HEK293 (cell line): ENCODE measurements around the gene TMEM181.

Experiments
- KLF17 ChIP-seq: fragments of 450-650 bp; formaldehyde crosslinking; IDR thresholded peaks from 2 replicates; pipeline ENCODE4 v1.5.1; 2016; ENCODE audit warnings: missing biosample characterization, missing genetic modification characterization
- MZF1 ChIP-seq: fragments of 450-650 bp; formaldehyde crosslinking; IDR thresholded peaks from 2 replicates; pipeline ENCODE4 v1.5.1; 2017; ENCODE audit warnings: missing biosample characterization, missing genetic modification characterization, borderline replicate concordance
- PATZ1 ChIP-seq: fragments of 450-650 bp; formaldehyde crosslinking; IDR thresholded peaks from 2 replicates; pipeline ENCODE4 v1.5.1; 2016; ENCODE audit warnings: missing biosample characterization, missing genetic modification characterization
- PRDM2 ChIP-seq: fragments of 450-650 bp; formaldehyde crosslinking; IDR thresholded peaks from 2 replicates; pipeline ENCODE4 v1.5.1; 2016; ENCODE audit warnings: missing biosample characterization, missing genetic modification characterization, borderline replicate concordance
- SCRT2 ChIP-seq: fragments of 450-650 bp; formaldehyde crosslinking; IDR thresholded peaks from 2 replicates; pipeline ENCODE4 v1.5.1; 2016; ENCODE audit warnings: missing biosample characterization, missing genetic modification characterization
- SETDB1 ChIP-seq: IDR thresholded peaks from one replicate; pipeline ENCODE4 v1.6.1; 2017; ENCODE audit warnings: mild to moderate bottlenecking, low read length, moderate library complexity, mixed read lengths; ENCODE audit not compliant: insufficient read length
- ZBTB10 ChIP-seq: fragments of 450-650 bp; formaldehyde crosslinking; IDR thresholded peaks from 2 replicates; pipeline ENCODE4 v1.5.1; 2016; ENCODE audit warnings: missing biosample characterization, missing genetic modification characterization
- ZFP37 ChIP-seq: fragments of 450-650 bp; formaldehyde crosslinking; IDR thresholded peaks from 2 replicates; pipeline ENCODE4 v1.5.1; 2016; ENCODE audit warnings: missing biosample characterization, missing genetic modification characterization
- ZNF133 ChIP-seq: fragments of 450-650 bp; formaldehyde crosslinking; IDR thresholded peaks from 2 replicates; pipeline ENCODE4 v1.5.1; 2016; ENCODE audit warnings: missing biosample characterization, missing genetic modification characterization
- ZNF16 ChIP-seq: fragments of 450-650 bp; formaldehyde crosslinking; IDR thresholded peaks from 2 replicates; pipeline ENCODE4 v1.5.1; 2016; ENCODE audit warnings: low read depth, missing biosample characterization, missing genetic modification characterization
- ZNF169 ChIP-seq: fragments of 450-650 bp; formaldehyde crosslinking; IDR thresholded peaks from 2 replicates; pipeline ENCODE4 v1.5.1; 2016; ENCODE audit warnings: missing biosample characterization, missing genetic modification characterization
- ZNF211 ChIP-seq: fragments of 450-650 bp; formaldehyde crosslinking; IDR thresholded peaks from 2 replicates; pipeline ENCODE4 v1.5.1; 2016; ENCODE audit warnings: low read depth, missing biosample characterization, missing genetic modification characterization
- ZNF266 ChIP-seq: fragments of 450-650 bp; formaldehyde crosslinking; IDR thresholded peaks from 2 replicates; pipeline ENCODE4 v1.5.1; 2016; ENCODE audit warnings: missing biosample characterization, missing genetic modification characterization, low read depth
- ZNF311 ChIP-seq: fragments of 450-650 bp; formaldehyde crosslinking; IDR thresholded peaks from 2 replicates; pipeline ENCODE4 v1.5.1; 2017; ENCODE audit warnings: missing biosample characterization, missing genetic modification characterization, borderline replicate concordance
- ZNF324 ChIP-seq: fragments of 450-650 bp; formaldehyde crosslinking; IDR thresholded peaks from 2 replicates; pipeline ENCODE4 v1.5.1; 2016; ENCODE audit warnings: missing biosample characterization, missing genetic modification characterization
- ZNF398 ChIP-seq: fragments of 450-650 bp; formaldehyde crosslinking; IDR thresholded peaks from 2 replicates; pipeline ENCODE4 v1.5.1; 2017; ENCODE audit warnings: missing biosample characterization, missing genetic modification characterization
- ZNF416 ChIP-seq: fragments of 450-650 bp; formaldehyde crosslinking; IDR thresholded peaks from 2 replicates; pipeline ENCODE4 v1.5.1; 2016; ENCODE audit warnings: missing biosample characterization, missing genetic modification characterization
- ZNF561 ChIP-seq: fragments of 450-650 bp; IDR thresholded peaks from 2 replicates; pipeline ENCODE4 v1.5.1; 2018; ENCODE audit warnings: missing biosample characterization, missing genetic modification characterization, borderline replicate concordance
- ZNF596 ChIP-seq: fragments of 450-650 bp; IDR thresholded peaks from 2 replicates; pipeline ENCODE4 v1.5.0; 2018; ENCODE audit warnings: missing biosample characterization, mild to moderate bottlenecking, missing genetic modification characterization, moderate library complexity
- ZNF658 ChIP-seq: fragments of 450-650 bp; formaldehyde crosslinking; IDR thresholded peaks from 2 replicates; pipeline ENCODE4; 2016; ENCODE audit warnings: missing biosample characterization, missing genetic modification characterization
- ZNF707 ChIP-seq: fragments of 450-650 bp; formaldehyde crosslinking; IDR thresholded peaks from 2 replicates; pipeline ENCODE4 v1.5.1; 2016; ENCODE audit warnings: missing biosample characterization, missing genetic modification characterization
- ZNF792 ChIP-seq: fragments of 450-650 bp; formaldehyde crosslinking; IDR thresholded peaks from 2 replicates; pipeline ENCODE4 v1.5.1; 2016; ENCODE audit warnings: missing biosample characterization, missing genetic modification characterization
- ZNF843 ChIP-seq: fragments of 450-650 bp; formaldehyde crosslinking; IDR thresholded peaks from 2 replicates; pipeline ENCODE4 v1.5.1; 2016; ENCODE audit warnings: missing biosample characterization, missing genetic modification characterization
- ZSCAN23 ChIP-seq: fragments of 450-650 bp; formaldehyde crosslinking; IDR thresholded peaks from 2 replicates; pipeline ENCODE4 v1.5.1; 2016; ENCODE audit warnings: missing biosample characterization, missing genetic modification characterization
- ZSCAN4 ChIP-seq: fragments of 450-650 bp; formaldehyde crosslinking; IDR thresholded peaks from 2 replicates; pipeline ENCODE4 v1.5.1; 2017; ENCODE audit warnings: missing biosample characterization, missing genetic modification characterization

The TMEM181 gene

GRCh38 chr6:158626360-158627167 lies 66.7 kb downstream of the TMEM181 start (continued):
- no peak for TF ChIP-seq PATZ1 (tag by site-specific recombination)
- peak; percentile 29; the same call in 1 of the 2 replicates for TF ChIP-seq ZNF398 (tag by site-specific recombination)
- TF ChIP-seq ZNF16 (tag by site-specific recombination): no peak
- TF ChIP-seq ZNF658 (tag by site-specific recombination): 0 out of 2 replicates have a peak, but pooled peaks have one; percentile 43
- no peak for TF ChIP-seq ZNF211 (tag by site-specific recombination)
- TF ChIP-seq SETDB1: no peak
- TF ChIP-seq PRDM2: no peak
- TF ChIP-seq KLF17: peak; percentile 78
- TF ChIP-seq ZNF324 (tag by site-specific recombination): no peak
- TF ChIP-seq ZFP37 (tag by site-specific recombination): no peak
- TF ChIP-seq ZNF707 (tag by site-specific recombination): no peak
- peak; percentile 36; the same call in 1 of the 2 replicates for TF ChIP-seq ZNF169 (tag by site-specific recombination)
- TF ChIP-seq ZSCAN4: peak; percentile 39; the same call in 1 of the 2 replicates
- no peak for TF ChIP-seq ZNF133
- TF ChIP-seq SCRT2 (tag by site-specific recombination): no peak
- no peak for TF ChIP-seq ZSCAN23 (tag by site-specific recombination)
- no peak for TF ChIP-seq ZNF843
- TF ChIP-seq ZBTB10 (tag by site-specific recombination): no peak
- TF ChIP-seq MZF1 (tag by site-specific recombination): no peak
- TF ChIP-seq ZNF596: no peak
- TF ChIP-seq ZNF792 (tag by site-specific recombination): no peak
- no peak for TF ChIP-seq ZNF561 (tag by site-specific recombination)
- 0 out of 2 replicates have a peak, but pooled peaks have one; percentile 71 for TF ChIP-seq ZNF311
- TF ChIP-seq ZNF416 (tag by site-specific recombination): no peak
- no peak for TF ChIP-seq ZNF266
